ENCODE data around the gene L3MBTL2. TPM values are rescaled to one million over a fixed set of nuclear protein-coding genes. Genes with fewer than 3 reads are reported as not detected.

The L3MBTL2 gene
- total and polyA plus RNA-seq, 10 of the 15 experiments (the other 5 are each of a cell fraction or from before 2014, with no cell fraction given): 13.2 to 37.6 (median 28.2) TPM

- Histone ChIP-seq H3K27me3 (replicated peaks in 1 of 2; ENCODE audit: control insufficient read depth in 2 of 2, insufficient read depth in 2 of 2, low read length in 1 of 2) (no peaks in the 10 kb centered on the region), H3K36me3 (ENCODE audit: control insufficient read depth in 2 of 2, insufficient read depth in 2 of 2, low read length in 1 of 2) (peaks cover 9 to 50% of the 10 kb centered on the region in 2 experiments), H3K79me2 (ENCODE audit: control insufficient read depth, insufficient read depth, low read length) (no peaks in the 10 kb centered on the region), H3K4me2 (ENCODE audit: control insufficient read depth, insufficient read depth) (no peak overlapping the region), H3K9ac (ENCODE audit: control insufficient read depth, insufficient read depth, low read length) (no peak overlapping the region), H4K20me1 (ENCODE audit: control insufficient read depth, insufficient read depth) (no peaks in the 10 kb centered on the region), H3K4me1 (ENCODE audit: control insufficient read depth, insufficient read depth, low read length) (no peaks in the 10 kb centered on the region), H3K4me3 (no peak overlapping the region), H3K27ac (ENCODE audit: control insufficient read depth, insufficient read depth) (no peak overlapping the region), H2AFZ (ENCODE audit: control insufficient read depth, low read depth, low read length) (no peak overlapping the region), H3K9me3 (replicated peaks; ENCODE audit: control insufficient read depth, insufficient read depth, low read length) (no peaks in the 10 kb centered on the region)
- no peak for TF ChIP-seq ZNF24 (IDR thresholded peaks at IDR 0.05)
- TF ChIP-seq POU2F2 (IDR thresholded peaks at IDR 0.05; ENCODE audit: borderline replicate concordance, low read depth, low read length): no peak
- TF ChIP-seq POLR2AphosphoS5 (IDR thresholded peaks at IDR 0.05; ENCODE audit: low read length): no peak
- TF ChIP-seq CBFB (IDR thresholded peaks at IDR 0.05; ENCODE audit: low read depth): no peak
- TF ChIP-seq SPI1 (IDR thresholded peaks at IDR 0.05; ENCODE audit: borderline replicate concordance, insufficient read depth, low read depth, low read length): no peak
- TF ChIP-seq STAT1 (conservative IDR thresholded peaks at IDR 0.05): no peak
- TF ChIP-seq IRF3 (IDR thresholded peaks at IDR 0.05): no peak
- TF ChIP-seq CEBPZ (IDR thresholded peaks at IDR 0.05; ENCODE audit: low read depth, low read length): no peak
- TF ChIP-seq SMAD1 (IDR thresholded peaks at IDR 0.05; ENCODE audit: low read depth, partially characterized antibody): no peak
- no peak for TF ChIP-seq FOXM1 (IDR thresholded peaks at IDR 0.05; ENCODE audit: low read depth, low read length)
- no peak for TF ChIP-seq POLR2A (IDR thresholded peaks at IDR 0.05; ENCODE audit: low read depth, low read length)
- TF ChIP-seq DPF2 (IDR thresholded peaks at IDR 0.05): no peak
- TF ChIP-seq TAF1 (IDR thresholded peaks at IDR 0.05; ENCODE audit: borderline replicate concordance, low read depth, low read length): no peak
- BruUV-seq (replicated peaks): no TSS peak
- SMC1A ChIA-PET (ENCODE audit: uncharacterized antibody, unreplicated experiment): interaction anchor here (0.6 to 1.4 kb wide), 2 partner anchors 206 to 325 kb away, joined by 3 read pairs; no protein-coding TSS in a partner anchor
- in situ Hi-C loops (cut with MboI) (no loop called here), intact Hi-C loops (cut with micrococcal nuclease; ENCODE audit: unreplicated experiment) (no loop called here)
- FAIRE-seq (no peak), ATAC-seq (no peak), DNase-seq (ENCODE audit: low read depth, low spot score) (no peak)
- CTCF ChIA-PET: no interaction called here
- POLR2A ChIA-PET: no interaction called here
- 90% methylated on average over 7 of the region's 7 CpGs for WGBS (ENCODE audit: insufficient coverage, insufficient replicate concordance, low lambda C conversion rate, missing lambda C conversion rate)
- RAD21 ChIA-PET (ENCODE audit: unreplicated experiment): interaction anchor here (1.3 kb wide), 1 partner anchor 325 kb away, joined by 3 read pairs; no protein-coding TSS in a partner anchor
Measured at GRCh38 chr22:41247703-41248102, 42.6 kb downstream of the L3MBTL2 start.

Data from GM12878 (cell line).